ENCODE measurements around the gene CASQ2. TPM values are rescaled to one million over a fixed set of nuclear protein-coding genes. Genes with fewer than 3 reads are reported as not detected.

CASQ2 gene
- total RNA-seq: under 0.01 and 0.07 TPM in 2 replicates

GRCh38 chr1:115768549-115768948 lies at the start of gene CASQ2:
TSS of gene CASQ2 (minus strand) at chr1:115768714. CDS start at chr1:115768541, 173 bp downstream.

Other genes starting within 250 kb of the CASQ2 start
- 9.2 and 27.9 TPM in 2 replicates for gene VANGL1, start 126.7 kb downstream of the CASQ2 start, total RNA-seq
- gene NHLH2, start 72.4 kb upstream of the CASQ2 start, total RNA-seq: 1.4 and 1.6 TPM in 2 replicates
- 34.2 and 38.5 TPM in 2 replicates for gene SLC22A15, start 207.8 kb upstream of the CASQ2 start, total RNA-seq